GM12891 (cell line): ENCODE measurements around the gene FUT8.

Experiments used
- POLR2A ChIP-seq: IDR thresholded peaks from 2 replicates; pipeline ENCODE4 v1.6.1; 2011; ENCODE audit warnings: low read depth, low read length, control low read depth
- POLR2AphosphoS5 ChIP-seq: IDR thresholded peaks from 2 replicates; pipeline ENCODE4 v1.6.1; 2011; ENCODE audit warnings: low read depth, low read length, control low read depth
- POU2F2 ChIP-seq: IDR thresholded peaks from 2 replicates; pipeline ENCODE4 v1.6.1; 2011; ENCODE audit warnings: low read depth, mild to moderate bottlenecking, control low read depth, low read length, moderate library complexity
- TAF1 ChIP-seq: IDR thresholded peaks from 2 replicates; pipeline ENCODE4 v1.6.1; 2011; ENCODE audit warnings: low read depth, low read length, control low read depth

GRCh38 chr14:65788876-65789275, 376.3 kb downstream of the FUT8 start:
- TF ChIP-seq POLR2AphosphoS5 (no peak), TAF1 (no peak), POLR2A (no peak), POU2F2 (no peak)
